ENCODE measurements around the gene YWHAG. TPM values are rescaled to one million over a fixed set of nuclear protein-coding genes. Genes with fewer than 3 reads are reported as not detected.

YWHAG gene
- total RNA-seq, 1 experiment from 2014 or later = 84.6 TPM

Other genes with a start within 250 kb of the YWHAG start
- 0.05 TPM in 1 of 2 replicates, not detected in the other for gene SRRM3, start 157.1 kb downstream of the YWHAG start, total RNA-seq (2014; rRNA removed; shearing (Covaris generic))
- gene HSPB1, start 56.3 kb downstream of the YWHAG start, total RNA-seq (2014; rRNA removed; shearing (Covaris generic)) = 116 and 134 TPM in 2 replicates
- 2.2 and 2.9 TPM in 2 replicates for gene SSC4D, start 50.7 kb upstream of the YWHAG start, total RNA-seq (2014; rRNA removed; shearing (Covaris generic))
- gene ZP3, start 66.0 kb upstream of the YWHAG start, total RNA-seq (2014; rRNA removed; shearing (Covaris generic)) = 12.7 and 16.4 TPM in 2 replicates
- 21.2 and 35.9 TPM in 2 replicates for gene DTX2, start 102.7 kb upstream of the YWHAG start, total RNA-seq (2014; rRNA removed; shearing (Covaris generic))
- 96.8 and 102 TPM in 2 replicates for gene UPK3B, start 151.6 kb upstream of the YWHAG start, total RNA-seq (2014; rRNA removed; shearing (Covaris generic))
- 0.15 and 0.63 TPM in 2 replicates for gene SPDYE16, start 184.3 kb upstream of the YWHAG start, total RNA-seq (2014; rRNA removed; shearing (Covaris generic))